Measurements from ENCODE around the gene LRRC71.

Gene LRRC71

GRCh38 chr1:156929596-156930238 is 9.3 kb downstream of the LRRC71 start:
- ChIA-PET CTCF (interaction anchor here (1.1 to 1.4 kb wide), 2 partner anchors 19 to 240 kb away, joined by 3 to 4 read pairs; no protein-coding TSS in a partner anchor), POLR2A (no interaction called here)
- DNase-seq (ENCODE audit: extremely low spot score), result no peak
- TF ChIP-seq CTCF (IDR thresholded peaks at IDR 0.05; ENCODE audit: control extremely low read depth, extremely low read depth, low read depth, missing control alignments), result no peak

GRCh38 chr1:156930483-156930882 is 10.1 kb downstream of the LRRC71 start:
- ChIA-PET POLR2A (no interaction called here), CTCF (interaction anchor here (1.1 to 2.4 kb wide), 2 partner anchors 38 to 241 kb away, joined by 3 to 7 read pairs; no protein-coding TSS in a partner anchor)
- no peak for DNase-seq (ENCODE audit: extremely low spot score)
- no peak for TF ChIP-seq CTCF (IDR thresholded peaks at IDR 0.05; ENCODE audit: control extremely low read depth, extremely low read depth, low read depth, missing control alignments)

- no peak for TF ChIP-seq CTCF (IDR thresholded peaks at IDR 0.05; ENCODE audit: control extremely low read depth, extremely low read depth, low read depth, missing control alignments)
- DNase-seq (ENCODE audit: extremely low spot score), result no peak
- CTCF ChIA-PET, result interaction anchor here (0.6 to 2.4 kb wide), 8 partner anchors 10 to 242 kb away, joined by 3 to 7 read pairs (median 4); no protein-coding TSS in a partner anchor
- POLR2A ChIA-PET, result no interaction called here
Measured at GRCh38 chr1:156931211-156931952, 10.9 kb downstream of the LRRC71 start.

GRCh38 chr1:156931974-156932710 is 11.7 kb downstream of the LRRC71 start:
- CTCF ChIA-PET, result interaction anchor here (0.6 to 2.4 kb wide), 8 partner anchors 10 to 242 kb away, joined by 3 to 7 read pairs (median 4); no protein-coding TSS in a partner anchor
- POLR2A ChIA-PET, result no interaction called here

GRCh38 chr1:156933136-156933535 is 12.7 kb downstream of the LRRC71 start:
- TF ChIP-seq CTCF (IDR thresholded peaks at IDR 0.05; ENCODE audit: control extremely low read depth, extremely low read depth, low read depth, missing control alignments), result no peak
- ChIA-PET CTCF (interaction anchor here (1.1 kb wide), 2 partner anchors 53 to 67 kb away, joined by 3 read pairs; no protein-coding TSS in a partner anchor), POLR2A (no interaction called here)
- DNase-seq (ENCODE audit: extremely low spot score), result no peak

More at GRCh38 chr1:156931974-156932710, 11.7 kb downstream of the LRRC71 start:
- DNase-seq (ENCODE audit: extremely low spot score), result no peak
- TF ChIP-seq CTCF (IDR thresholded peaks at IDR 0.05; ENCODE audit: control extremely low read depth, extremely low read depth, low read depth, missing control alignments), result no peak

- ChIA-PET CTCF (interaction anchor here (1.2 kb wide), 1 partner anchor 98 kb away, joined by 3 read pairs; no protein-coding TSS in a partner anchor), POLR2A (no interaction called here)
- no peak for TF ChIP-seq CTCF (IDR thresholded peaks at IDR 0.05; ENCODE audit: control extremely low read depth, extremely low read depth, low read depth, missing control alignments)
- no peak for DNase-seq (ENCODE audit: extremely low spot score)
Measured at GRCh38 chr1:156935505-156936128, 15.2 kb downstream of the LRRC71 start.
